ENCODE results near the gene SPAG8.

DNA sequence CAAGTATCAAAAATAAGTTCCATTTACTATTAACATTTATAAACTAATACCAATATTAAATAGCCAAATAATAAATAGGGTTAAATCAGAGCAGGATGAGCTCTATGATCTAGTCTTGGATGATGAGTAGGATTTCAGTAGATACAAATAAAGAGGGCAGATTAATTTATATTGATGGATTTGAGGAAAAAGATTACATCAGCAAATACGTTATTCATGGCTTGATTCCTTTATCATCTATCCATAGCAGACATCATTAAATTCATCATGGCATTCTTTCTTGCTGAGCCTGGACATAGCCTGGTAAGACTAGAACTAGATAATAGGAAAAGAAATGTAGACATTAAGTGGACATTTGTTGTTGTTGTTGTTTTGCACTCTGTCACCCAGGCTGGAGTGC is 44.6 kb downstream of the SPAG8 start:
- TF ChIP-seq, protein P1, sequence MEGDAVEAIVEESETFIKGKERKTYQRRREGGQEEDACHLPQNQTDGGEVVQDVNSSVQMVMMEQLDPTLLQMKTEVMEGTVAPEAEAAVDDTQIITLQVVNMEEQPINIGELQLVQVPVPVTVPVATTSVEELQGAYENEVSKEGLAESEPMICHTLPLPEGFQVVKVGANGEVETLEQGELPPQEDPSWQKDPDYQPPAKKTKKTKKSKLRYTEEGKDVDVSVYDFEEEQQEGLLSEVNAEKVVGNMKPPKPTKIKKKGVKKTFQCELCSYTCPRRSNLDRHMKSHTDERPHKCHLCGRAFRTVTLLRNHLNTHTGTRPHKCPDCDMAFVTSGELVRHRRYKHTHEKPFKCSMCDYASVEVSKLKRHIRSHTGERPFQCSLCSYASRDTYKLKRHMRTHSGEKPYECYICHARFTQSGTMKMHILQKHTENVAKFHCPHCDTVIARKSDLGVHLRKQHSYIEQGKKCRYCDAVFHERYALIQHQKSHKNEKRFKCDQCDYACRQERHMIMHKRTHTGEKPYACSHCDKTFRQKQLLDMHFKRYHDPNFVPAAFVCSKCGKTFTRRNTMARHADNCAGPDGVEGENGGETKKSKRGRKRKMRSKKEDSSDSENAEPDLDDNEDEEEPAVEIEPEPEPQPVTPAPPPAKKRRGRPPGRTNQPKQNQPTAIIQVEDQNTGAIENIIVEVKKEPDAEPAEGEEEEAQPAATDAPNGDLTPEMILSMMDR (conservative IDR thresholded peaks at IDR 0.05; ENCODE audit: low read length), result no peak
- TF ChIP-seq EZH2phosphoT487 (IDR thresholded peaks at IDR 0.05; ENCODE audit: borderline replicate concordance), result no peak

Measured in Loucy (cell line).